Activated T-cell treated with anti-CD3 and anti-CD28 coated beads, Interleukin-2, amount 50 U/mL, for 72 hours (primary cell): ENCODE results near the gene PTPRT. TPM values are rescaled to one million over a fixed set of nuclear protein-coding genes. Genes with fewer than 3 reads are reported as not detected.

Experiments used
- ATAC-seq, 2 donors: fragments of 150-1000 bp; cut with Tn5 transposase; replicated peaks in 1 of 2; 2 replicates each; pipeline ENCODE4 v1.10.0; 2021; ENCODE audit warnings: moderate library complexity in 2 of 2, mild to moderate bottlenecking in 1 of 2
- DNase-seq, 2 donors: peaks; one replicate each; pipeline ENCODE4 v3.0.0; 2021 to 2022; ENCODE audit warnings: mixed read lengths in 1 of 2
- H3K27ac Mint-ChIP-seq: one replicate; pipeline ENCODE4 v1.8.0; 2022; ENCODE audit warnings: mild to moderate bottlenecking, moderate library complexity, mixed read lengths
- H3K27me3 Mint-ChIP-seq: one replicate; pipeline ENCODE4 v1.8.0; 2022; ENCODE audit warnings: low read depth, mixed read lengths
- H3K36me3 Mint-ChIP-seq, 2 donors: one replicate each; pipeline ENCODE4 v1.8.0; 2022; ENCODE audit warnings: mixed read lengths in 2 of 2, mild to moderate bottlenecking in 1 of 2; ENCODE audit not compliant: insufficient read depth in 2 of 2
- H3K4me1 Mint-ChIP-seq: one replicate; pipeline ENCODE4 v1.8.0; 2022; ENCODE audit warnings: low read depth, mixed read lengths
- H3K4me3 Mint-ChIP-seq, 2 donors: one replicate each; pipeline ENCODE4 v1.8.0; 2022; ENCODE audit warnings: mild to moderate bottlenecking in 2 of 2, mixed read lengths in 2 of 2, moderate library complexity in 2 of 2
- H3K9me3 Mint-ChIP-seq, 2 donors: one replicate each; pipeline ENCODE4 v1.8.0; 2022; ENCODE audit warnings: mixed read lengths in 2 of 2
- total RNA-seq, 2 donors: library from RNA; stranded (reverse); gene quantifications; one replicate each; pipeline ENCODE4 v1.2.3, GENCODE V29; 2022

Gene PTPRT
- total RNA-seq, 2 donors from 2014 or later = not detected

GRCh38 chr20:42099101-42099500 is 1090.6 kb downstream of the PTPRT start:
- Mint-ChIP-seq H3K27ac (no peak overlapping the region), H3K36me3 (no peaks in the 10 kb centered on the region), H3K27me3 (no peaks in the 10 kb centered on the region), H3K9me3 (peaks cover 0 to 4% of the 10 kb centered on the region in 2 donors), H3K4me1 (no peaks in the 10 kb centered on the region), H3K4me3 (no peak overlapping the region)
- DNase-seq = no peak
- ATAC-seq = no peak

GRCh38 chr20:42098418-42098817 is 1091.3 kb downstream of the PTPRT start:
- no peaks in the 10 kb centered on the region for H3K36me3 Mint-ChIP-seq
- H3K27ac Mint-ChIP-seq = no peak overlapping the region
- no peak for DNase-seq
- ATAC-seq = no peak
- H3K9me3 Mint-ChIP-seq = peaks cover 0 to 4% of the 10 kb centered on the region in 2 donors
- no peak overlapping the region for H3K4me3 Mint-ChIP-seq
- no peaks in the 10 kb centered on the region for H3K4me1 Mint-ChIP-seq
- no peaks in the 10 kb centered on the region for H3K27me3 Mint-ChIP-seq

- ATAC-seq (no peak), DNase-seq (no peak)
- Mint-ChIP-seq H3K9me3 (peaks cover 0 to 2% of the 10 kb centered on the region in 2 donors), H3K27me3 (no peaks in the 10 kb centered on the region), H3K4me3 (no peak overlapping the region), H3K36me3 (no peaks in the 10 kb centered on the region), H3K4me1 (no peaks in the 10 kb centered on the region), H3K27ac (no peak overlapping the region)
These were observed 1092.0 kb downstream of the PTPRT start for GRCh38 chr20:42097741-42098140.

GRCh38 chr20:42095221-42095620 is 1094.5 kb downstream of the PTPRT start:
- no peak overlapping the region for H3K4me3 Mint-ChIP-seq
- peaks cover 0 to 2% of the 10 kb centered on the region in 2 donors for H3K9me3 Mint-ChIP-seq
- H3K36me3 Mint-ChIP-seq = no peaks in the 10 kb centered on the region
- H3K27ac Mint-ChIP-seq = no peak overlapping the region
- no peaks in the 10 kb centered on the region for H3K4me1 Mint-ChIP-seq
- ATAC-seq = no peak
- no peaks in the 10 kb centered on the region for H3K27me3 Mint-ChIP-seq
- no peak for DNase-seq

GRCh38 chr20:42093542-42094440 is 1095.9 kb downstream of the PTPRT start:
- DNase-seq (no peak), ATAC-seq (no peak)
- Mint-ChIP-seq H3K4me3 (no peak overlapping the region), H3K9me3 (peaks cover 0 to 3% of the 10 kb centered on the region in 2 donors), H3K27me3 (no peaks in the 10 kb centered on the region), H3K4me1 (no peaks in the 10 kb centered on the region), H3K27ac (no peak overlapping the region), H3K36me3 (no peaks in the 10 kb centered on the region)

GRCh38 chr20:42093041-42093440 is 1096.7 kb downstream of the PTPRT start:
- H3K36me3 Mint-ChIP-seq = no peaks in the 10 kb centered on the region
- ATAC-seq = no peak

GRCh38 chr20:42085366-42085765 is 1104.3 kb downstream of the PTPRT start:
- Mint-ChIP-seq H3K36me3 (no peaks in the 10 kb centered on the region), H3K9me3 (peaks cover 1 to 4% of the 10 kb centered on the region in 2 donors), H3K4me3 (no peak overlapping the region), H3K4me1 (no peaks in the 10 kb centered on the region), H3K27ac (no peak overlapping the region), H3K27me3 (no peaks in the 10 kb centered on the region)
- ATAC-seq (no peak), DNase-seq (no peak)

More at GRCh38 chr20:42093041-42093440, 1096.7 kb downstream of the PTPRT start:
- H3K27ac Mint-ChIP-seq = no peak overlapping the region
- H3K4me1 Mint-ChIP-seq = no peaks in the 10 kb centered on the region
- no peak overlapping the region for H3K4me3 Mint-ChIP-seq
- DNase-seq = no peak
- peaks cover 0 to 3% of the 10 kb centered on the region in 2 donors for H3K9me3 Mint-ChIP-seq
- no peaks in the 10 kb centered on the region for H3K27me3 Mint-ChIP-seq

GRCh38 chr20:42083280-42083679 is 1106.4 kb downstream of the PTPRT start:
- Mint-ChIP-seq H3K4me3 (no peak overlapping the region), H3K9me3 (peaks cover 0 to 4% of the 10 kb centered on the region in 2 donors), H3K27ac (no peak overlapping the region), H3K4me1 (no peaks in the 10 kb centered on the region), H3K27me3 (no peaks in the 10 kb centered on the region), H3K36me3 (no peaks in the 10 kb centered on the region)
- ATAC-seq = no peak
- no peak for DNase-seq

- H3K4me3 Mint-ChIP-seq = no peak overlapping the region
- H3K9me3 Mint-ChIP-seq = peaks cover 0 to 4% of the 10 kb centered on the region in 2 donors
- no peaks in the 10 kb centered on the region for H3K4me1 Mint-ChIP-seq
- H3K36me3 Mint-ChIP-seq = no peaks in the 10 kb centered on the region
- H3K27ac Mint-ChIP-seq = no peak overlapping the region
- no peak for DNase-seq
- ATAC-seq = no peak
- no peaks in the 10 kb centered on the region for H3K27me3 Mint-ChIP-seq
These were observed 1107.1 kb downstream of the PTPRT start for GRCh38 chr20:42082611-42083010.

GRCh38 chr20:42080956-42081355 is 1108.8 kb downstream of the PTPRT start:
- H3K27me3 Mint-ChIP-seq = no peaks in the 10 kb centered on the region
- no peak overlapping the region for H3K27ac Mint-ChIP-seq
- no peak for ATAC-seq
- H3K9me3 Mint-ChIP-seq = peaks cover 0 to 2% of the 10 kb centered on the region in 2 donors
- H3K4me1 Mint-ChIP-seq = no peaks in the 10 kb centered on the region
- no peaks in the 10 kb centered on the region for H3K36me3 Mint-ChIP-seq
- no peak for DNase-seq
- H3K4me3 Mint-ChIP-seq = no peak overlapping the region

- no peak overlapping the region for H3K4me3 Mint-ChIP-seq
- H3K27me3 Mint-ChIP-seq = no peaks in the 10 kb centered on the region
- DNase-seq (no peak), ATAC-seq (no peak)
- H3K9me3 Mint-ChIP-seq = no peaks in the 10 kb centered on the region
- no peak overlapping the region for H3K27ac Mint-ChIP-seq
- no peaks in the 10 kb centered on the region for H3K4me1 Mint-ChIP-seq
- no peaks in the 10 kb centered on the region for H3K36me3 Mint-ChIP-seq
These were observed 1114.8 kb downstream of the PTPRT start for GRCh38 chr20:42074944-42075343.

GRCh38 chr20:42067596-42067995 is 1122.1 kb downstream of the PTPRT start:
- Mint-ChIP-seq H3K27me3 (no peaks in the 10 kb centered on the region), H3K4me3 (no peak overlapping the region), H3K27ac (no peak overlapping the region), H3K9me3 (peaks cover 0 to 3% of the 10 kb centered on the region in 2 donors), H3K36me3 (no peaks in the 10 kb centered on the region), H3K4me1 (no peaks in the 10 kb centered on the region)
- DNase-seq = no peak
- no peak for ATAC-seq

GRCh38 chr20:42067174-42067573 is 1122.5 kb downstream of the PTPRT start:
- DNase-seq = no peak
- no peaks in the 10 kb centered on the region for H3K27me3 Mint-ChIP-seq
- no peak overlapping the region for H3K4me3 Mint-ChIP-seq
- H3K27ac Mint-ChIP-seq = no peak overlapping the region
- peaks cover 0 to 3% of the 10 kb centered on the region in 2 donors for H3K9me3 Mint-ChIP-seq
- no peaks in the 10 kb centered on the region for H3K36me3 Mint-ChIP-seq
- H3K4me1 Mint-ChIP-seq = no peaks in the 10 kb centered on the region
- ATAC-seq = no peak

GRCh38 chr20:42063141-42063540 is 1126.6 kb downstream of the PTPRT start:
- Mint-ChIP-seq H3K4me3 (no peak overlapping the region), H3K27me3 (no peaks in the 10 kb centered on the region), H3K9me3 (no peaks in the 10 kb centered on the region), H3K27ac (no peak overlapping the region), H3K4me1 (no peaks in the 10 kb centered on the region), H3K36me3 (no peaks in the 10 kb centered on the region)
- DNase-seq (no peak), ATAC-seq (no peak)
